BLaER1 (cell line): ENCODE results near the gene WDR89.
"Not testable (repeated sequence)": the region's sequence is repeated elsewhere in the genome, so short reads cannot be mapped to it uniquely, and the experiment has no call there.

Source experiments
- H3K27ac ChIP-seq: shearing (Covaris generic); formaldehyde crosslinking; 2 replicates; pipeline ENCODE4 v1.8.1; 2022
- H3K27me3 ChIP-seq: shearing (Covaris generic); formaldehyde crosslinking; 2 replicates; pipeline ENCODE4 v1.8.1; 2022
- H3K36me3 ChIP-seq: shearing (Covaris generic); formaldehyde crosslinking; 2 replicates; pipeline ENCODE4 v1.8.1; 2022
- H3K4me1 ChIP-seq: shearing (Covaris generic); formaldehyde crosslinking; 2 replicates; pipeline ENCODE4 v1.8.1; 2022
- H3K4me2 ChIP-seq: shearing (Covaris generic); formaldehyde crosslinking; 2 replicates; pipeline ENCODE4 v1.8.1; 2022
- H3K4me3 ChIP-seq: shearing (Covaris generic); formaldehyde crosslinking; 2 replicates; pipeline ENCODE4 v1.8.1; 2022
- H3K9ac ChIP-seq: shearing (Covaris generic); formaldehyde crosslinking; 2 replicates; pipeline ENCODE4 v1.8.1; 2022
- H3K9me3 ChIP-seq: shearing (Covaris generic); formaldehyde crosslinking; 2 replicates; pipeline ENCODE4 v1.8.1; 2022
- H4K20me1 ChIP-seq: shearing (Covaris generic); formaldehyde crosslinking; 2 replicates; pipeline ENCODE4 v1.8.1; 2022
- Cebpa-rat ChIP-seq: shearing (Covaris generic); IDR thresholded peaks from 2 replicates; pipeline ENCODE4 v1.8.1; 2022

The WDR89 gene

DNA sequence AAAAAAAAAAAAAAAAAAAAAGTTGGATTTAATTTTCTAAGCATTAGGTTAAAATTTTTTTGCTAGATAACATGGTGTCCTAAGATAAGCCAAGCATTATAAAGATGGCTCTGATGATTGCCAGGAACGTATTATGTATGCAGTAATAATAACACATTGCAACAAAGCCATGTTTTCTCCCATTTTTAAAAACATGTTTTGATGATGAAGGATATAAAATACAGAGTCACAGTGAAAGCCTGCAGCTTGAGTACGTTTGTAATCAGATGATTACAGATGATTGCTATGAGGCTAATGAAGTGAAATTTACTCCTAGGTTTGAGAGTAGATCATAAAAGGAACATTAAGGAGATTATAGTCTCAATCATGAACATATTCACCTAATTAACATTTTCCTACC, 13.3 kb upstream of the WDR89 start:
- peaks cover 10% of the 10 kb centered on the region; the same call in 1 of the 2 replicates for H3K4me1 ChIP-seq
- H3K9me3 ChIP-seq, result no peaks in the 10 kb centered on the region
- H3K4me3 ChIP-seq, result no peak overlapping the region
- no peak overlapping the region for H3K27ac ChIP-seq
- no peak overlapping the region for H3K4me2 ChIP-seq
- no peaks in the 10 kb centered on the region for H3K27me3 ChIP-seq
- 0 out of 2 replicates have a peak, but pooled peaks cover 6% of the 10 kb centered on the region for H3K36me3 ChIP-seq
- TF ChIP-seq Cebpa-rat, result no peak
- H4K20me1 ChIP-seq, result no peaks in the 10 kb centered on the region
- no peak overlapping the region for H3K9ac ChIP-seq

DNA sequence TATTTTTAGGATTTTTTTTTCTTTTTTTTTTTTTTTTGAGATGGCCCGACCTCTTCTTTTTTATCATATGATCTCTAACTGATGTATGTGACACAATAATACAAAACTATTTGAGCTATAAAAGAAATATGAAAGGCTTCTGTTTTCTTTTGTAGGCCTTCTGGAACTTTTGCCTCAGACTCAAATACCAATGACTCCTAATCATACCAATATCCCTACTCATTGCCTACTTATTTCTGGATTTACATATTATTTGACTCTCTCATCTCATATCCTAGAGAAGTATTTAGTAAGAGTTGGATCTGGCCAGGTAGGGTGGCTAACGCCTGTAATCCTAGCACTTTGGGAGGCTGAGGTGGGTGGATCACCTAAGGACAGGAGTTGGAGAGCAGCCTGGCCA, 12.7 kb upstream of the WDR89 start:
- H4K20me1 ChIP-seq, result no peaks in the 10 kb centered on the region
- no peak overlapping the region for H3K9ac ChIP-seq
- no peak overlapping the region for H3K4me3 ChIP-seq
- no peak overlapping the region for H3K27ac ChIP-seq
- H3K4me1 ChIP-seq, result peaks cover 10% of the 10 kb centered on the region; the same call in 1 of the 2 replicates
- 0 out of 2 replicates have a peak, but pooled peaks cover 6% of the 10 kb centered on the region for H3K36me3 ChIP-seq
- no peaks in the 10 kb centered on the region for H3K27me3 ChIP-seq
- no peak for TF ChIP-seq Cebpa-rat
- H3K9me3 ChIP-seq, result no peaks in the 10 kb centered on the region
- H3K4me2 ChIP-seq, result no peak overlapping the region

- no peaks in the 10 kb centered on the region for H4K20me1 ChIP-seq
- no peak overlapping the region for H3K27ac ChIP-seq
- no peak overlapping the region for H3K4me3 ChIP-seq
- no peaks in the 10 kb centered on the region for H3K27me3 ChIP-seq
- no peak for TF ChIP-seq Cebpa-rat
- 0 out of 2 replicates have a peak, but pooled peaks cover 6% of the 10 kb centered on the region for H3K36me3 ChIP-seq
- H3K4me1 ChIP-seq, result peaks cover 10% of the 10 kb centered on the region; the same call in 1 of the 2 replicates
- no peak overlapping the region for H3K4me2 ChIP-seq
- H3K9ac ChIP-seq, result no peak overlapping the region
- H3K9me3 ChIP-seq, result no peaks in the 10 kb centered on the region
These were observed 10.7 kb upstream of the WDR89 start for GRCh38 chr14:63652406-63652805.

- Histone ChIP-seq H3K9me3 (no peaks in the 10 kb centered on the region), H3K4me2 (no peak overlapping the region), H3K27ac (no peak overlapping the region), H3K36me3 (0 out of 2 replicates have a peak, but pooled peaks cover 6% of the 10 kb centered on the region), H3K4me3 (no peak overlapping the region), H3K27me3 (no peaks in the 10 kb centered on the region), H3K4me1 (no peaks in the 10 kb centered on the region), H3K9ac (no peak overlapping the region), H4K20me1 (no peaks in the 10 kb centered on the region)
- no peak for TF ChIP-seq Cebpa-rat
These were observed 8.7 kb upstream of the WDR89 start for GRCh38 chr14:63650256-63650952.

DNA sequence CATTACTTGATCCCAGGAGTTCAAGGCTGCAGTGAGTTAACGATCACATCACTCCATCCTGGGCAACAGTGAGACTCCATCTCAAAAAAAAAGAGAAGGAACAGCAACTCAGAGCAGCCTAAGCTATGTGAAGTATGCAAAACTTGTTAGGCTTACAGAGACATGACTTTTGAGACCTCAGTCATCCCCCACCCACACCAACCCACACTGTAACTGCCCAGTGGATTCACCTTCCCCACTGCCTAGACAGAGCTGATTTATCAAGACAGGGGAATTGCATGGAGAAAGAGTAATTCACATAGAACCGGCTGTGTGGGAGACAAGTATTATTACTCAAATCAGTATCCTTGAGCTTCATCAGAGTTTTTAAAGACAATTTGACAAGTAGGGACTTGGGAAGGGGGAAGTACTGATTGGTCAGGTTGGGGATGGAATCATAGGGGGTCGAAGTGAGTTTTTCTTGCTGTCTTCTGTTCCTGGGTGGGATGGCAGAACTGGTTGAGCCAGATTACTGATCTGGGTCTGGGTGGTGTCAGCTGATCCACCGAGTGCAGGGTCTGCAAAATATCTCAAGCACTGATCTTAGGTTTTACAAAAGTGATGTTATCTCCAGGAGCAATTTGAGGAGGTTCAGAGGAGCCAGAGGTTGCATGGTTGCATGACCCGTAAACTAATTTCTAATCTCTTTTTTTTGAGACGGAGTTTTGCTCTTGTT, 6.2 kb upstream of the WDR89 start:
- H4K20me1 ChIP-seq, result no peaks in the 10 kb centered on the region
- peaks cover 6% of the 10 kb centered on the region for H3K4me1 ChIP-seq
- H3K4me3 ChIP-seq, result no peak overlapping the region
- H3K27me3 ChIP-seq, result no peaks in the 10 kb centered on the region
- H3K9ac ChIP-seq, result no peak overlapping the region
- no peak overlapping the region for H3K4me2 ChIP-seq
- no peaks in the 10 kb centered on the region for H3K36me3 ChIP-seq
- H3K9me3 ChIP-seq, result no peaks in the 10 kb centered on the region
- TF ChIP-seq Cebpa-rat, result no peak
- H3K27ac ChIP-seq, result no peak overlapping the region

DNA sequence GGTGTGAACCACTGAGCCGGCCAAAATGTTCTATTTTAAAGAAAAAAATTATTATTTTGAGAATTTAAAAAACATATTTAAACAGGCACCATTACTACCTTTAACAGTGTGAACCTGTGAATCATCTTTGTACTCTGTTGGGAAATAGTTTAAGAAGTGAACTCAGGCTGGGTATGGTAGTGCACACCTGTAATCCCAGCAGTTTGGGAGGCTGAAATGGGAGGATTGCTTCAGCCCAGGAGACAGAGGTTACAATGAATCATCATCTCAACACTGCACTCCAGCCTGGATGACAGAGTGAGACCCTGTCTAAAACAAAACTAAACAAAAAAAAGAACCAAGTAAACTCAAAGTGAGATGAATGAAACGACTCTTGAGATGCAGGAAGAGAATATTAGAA, 3.1 kb upstream of the WDR89 start:
- Histone ChIP-seq H3K4me1 (peaks cover 22% of the 10 kb centered on the region), H3K4me2 (no peak overlapping the region), H3K9me3 (no peaks in the 10 kb centered on the region), H3K36me3 (no peaks in the 10 kb centered on the region), H3K9ac (no peak overlapping the region), H4K20me1 (no peaks in the 10 kb centered on the region), H3K4me3 (no peak overlapping the region), H3K27me3 (no peaks in the 10 kb centered on the region), H3K27ac (no peak overlapping the region)
- TF ChIP-seq Cebpa-rat, result no peak

DNA sequence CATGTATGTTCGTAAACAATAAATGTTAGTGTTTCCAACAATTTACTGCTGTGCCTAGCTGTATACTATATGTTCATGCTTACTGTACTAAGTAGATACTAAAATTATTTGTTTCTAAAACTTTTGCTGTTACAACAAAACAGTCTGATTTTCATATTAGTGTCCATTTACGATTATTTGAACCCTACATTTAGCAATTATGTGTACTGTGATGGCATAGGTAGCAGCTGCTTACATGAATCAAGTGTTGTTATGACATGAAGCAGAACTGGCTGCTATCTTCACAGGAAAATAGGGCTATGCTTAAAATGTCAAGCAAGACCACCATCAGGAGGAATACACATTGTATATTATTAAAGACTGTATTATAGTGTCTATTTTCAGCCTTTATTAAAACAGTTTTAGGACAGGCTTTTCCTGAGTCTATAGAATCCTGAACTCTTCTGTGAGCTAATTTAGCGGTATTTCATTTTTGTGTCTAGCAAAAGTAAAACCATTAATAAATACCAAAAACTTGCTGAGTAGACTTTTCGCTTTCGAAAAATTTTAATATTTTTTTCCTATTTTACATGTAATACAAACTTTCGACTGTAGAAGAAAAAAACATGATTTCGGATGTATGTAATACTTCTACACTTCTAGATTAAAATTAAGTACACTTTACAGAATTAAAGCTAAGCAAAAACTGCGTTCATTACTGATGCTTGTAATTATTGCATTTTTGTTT, 1.1 kb upstream of the WDR89 start:
- Histone ChIP-seq H3K27ac (peak overlapping the region; percentile 88), H3K4me1 (peaks cover 32% of the 10 kb centered on the region), H4K20me1 (peaks cover 9% of the 10 kb centered on the region; the same call in 1 of the 2 replicates), H3K4me3 (peak overlapping the region; percentile 74), H3K9ac (no peak overlapping the region), H3K4me2 (peak overlapping the region; percentile 76), H3K27me3 (no peaks in the 10 kb centered on the region), H3K36me3 (peaks cover 12% of the 10 kb centered on the region), H3K9me3 (peaks cover 3% of the 10 kb centered on the region; the same call in 1 of the 2 replicates)
- no peak for TF ChIP-seq Cebpa-rat

DNA sequence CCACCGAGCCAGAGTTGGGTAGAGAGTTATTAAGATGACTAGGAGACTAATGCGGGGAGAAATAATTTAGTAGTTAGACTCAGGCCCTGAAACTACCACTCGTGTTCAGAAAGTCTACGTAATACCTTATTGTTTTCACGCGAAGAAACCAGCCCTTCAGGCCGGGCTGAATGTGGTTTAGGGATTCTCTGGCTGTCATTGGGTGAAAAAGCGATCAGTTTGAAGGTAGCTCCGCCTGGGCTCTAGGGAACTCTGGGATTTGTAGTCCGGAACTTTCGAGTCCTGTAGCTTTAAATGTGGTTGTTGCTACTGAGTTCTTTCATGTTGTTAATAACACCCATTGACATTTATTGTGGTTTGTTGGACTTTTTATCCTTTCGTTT, 549 bp upstream of the WDR89 start:
- Histone ChIP-seq H3K36me3 (peaks cover 18% of the 10 kb centered on the region), H3K9ac (no peak overlapping the region; the same call in 1 of the 2 replicates), H3K4me3 (peak overlapping the region; percentile 74), H3K27ac (peak overlapping the region; percentile 88), H4K20me1 (peaks cover 9% of the 10 kb centered on the region; the same call in 1 of the 2 replicates), H3K9me3 (peaks cover 9% of the 10 kb centered on the region), H3K27me3 (no peaks in the 10 kb centered on the region), H3K4me2 (peak overlapping the region; percentile 76), H3K4me1 (peaks cover 32% of the 10 kb centered on the region)
- TF ChIP-seq Cebpa-rat, result no peak

DNA sequence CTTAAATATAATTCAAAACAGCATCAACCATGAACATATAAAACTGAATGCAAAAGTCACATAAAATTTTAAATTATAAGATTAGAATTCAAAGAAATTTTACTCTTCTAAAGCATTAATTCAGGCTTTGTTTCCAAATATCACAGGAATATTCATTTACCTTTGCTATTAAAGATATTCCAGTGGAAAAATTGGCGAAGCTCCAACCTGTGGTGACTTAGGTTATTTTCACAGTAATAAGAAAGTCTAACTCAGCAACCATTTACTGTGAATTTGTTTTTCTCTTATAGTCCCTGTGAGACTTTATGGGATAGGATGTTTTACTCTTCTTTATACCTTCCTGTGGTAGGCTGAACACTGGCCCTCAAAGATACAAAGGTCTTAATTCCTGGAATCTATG, 3.2 kb downstream of the WDR89 start:
- H3K27ac ChIP-seq, result no peak overlapping the region
- no peak for TF ChIP-seq Cebpa-rat

DNA sequence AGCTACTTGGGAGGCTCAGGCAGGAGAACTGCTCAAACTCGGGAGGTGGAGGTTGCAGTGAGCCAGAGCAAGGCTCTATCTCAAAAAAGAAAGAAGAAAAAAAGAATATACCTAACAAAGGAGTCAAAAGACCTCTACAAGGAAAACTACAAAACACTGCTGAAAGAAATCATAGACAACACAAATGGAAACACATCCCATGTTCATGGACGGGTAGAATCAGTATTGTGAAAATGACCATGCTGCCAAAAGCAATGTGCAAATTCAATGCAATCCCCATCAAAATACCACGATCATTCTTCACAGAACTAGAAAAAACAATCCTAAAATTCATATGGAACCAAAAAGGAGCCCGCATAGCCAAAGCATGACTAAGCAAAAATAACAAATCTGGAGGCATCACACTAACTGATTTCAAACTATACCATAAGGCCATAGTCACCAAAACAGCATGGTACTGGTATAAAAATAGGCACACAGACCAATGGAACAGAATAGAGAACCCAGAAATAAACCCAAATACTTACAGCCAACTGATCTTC, 5.5 kb downstream of the WDR89 start:
- H3K9ac ChIP-seq, H3K27me3 ChIP-seq, H3K27ac ChIP-seq, H3K4me3 ChIP-seq, H3K4me2 ChIP-seq: not testable (repeated sequence)
- Histone ChIP-seq H3K36me3 (peaks cover 43% of the 10 kb centered on the region), H4K20me1 (peaks cover 46% of the 10 kb centered on the region), H3K9me3 (peaks cover 35% of the 10 kb centered on the region), H3K4me1 (peaks cover 31% of the 10 kb centered on the region)

More for the DNA sequence above, 3.2 kb downstream of the WDR89 start:
- peaks cover 35% of the 10 kb centered on the region for H3K9me3 ChIP-seq
- no peak overlapping the region for H3K4me3 ChIP-seq
- H3K36me3 ChIP-seq, result peaks cover 35% of the 10 kb centered on the region
- H3K4me2 ChIP-seq, result peak overlapping the region; percentile 18; the same call in 1 of the 2 replicates
- H3K4me1 ChIP-seq, result peaks cover 41% of the 10 kb centered on the region
- H3K9ac ChIP-seq, result no peak overlapping the region
- H4K20me1 ChIP-seq, result peaks cover 23% of the 10 kb centered on the region
- no peaks in the 10 kb centered on the region for H3K27me3 ChIP-seq
